Measurements from ENCODE around the gene SPRR1A.

SPRR1A gene, protein sequence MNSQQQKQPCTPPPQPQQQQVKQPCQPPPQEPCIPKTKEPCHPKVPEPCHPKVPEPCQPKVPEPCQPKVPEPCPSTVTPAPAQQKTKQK

GRCh38 chr1:152983743-152984142 is at the start of gene SPRR1A:
Gene SPRR1A, plus strand, starts transcription at chr1:152984081. Its CDS starts 1,150 bp downstream, at chr1:152985231.
- DNase-seq (ENCODE audit: low read depth) = no peak

- DNase-seq (ENCODE audit: low read depth) = no peak
These were observed 43.3 kb upstream of the SPRR1A start for GRCh38 chr1:152940614-152941013.

DNA sequence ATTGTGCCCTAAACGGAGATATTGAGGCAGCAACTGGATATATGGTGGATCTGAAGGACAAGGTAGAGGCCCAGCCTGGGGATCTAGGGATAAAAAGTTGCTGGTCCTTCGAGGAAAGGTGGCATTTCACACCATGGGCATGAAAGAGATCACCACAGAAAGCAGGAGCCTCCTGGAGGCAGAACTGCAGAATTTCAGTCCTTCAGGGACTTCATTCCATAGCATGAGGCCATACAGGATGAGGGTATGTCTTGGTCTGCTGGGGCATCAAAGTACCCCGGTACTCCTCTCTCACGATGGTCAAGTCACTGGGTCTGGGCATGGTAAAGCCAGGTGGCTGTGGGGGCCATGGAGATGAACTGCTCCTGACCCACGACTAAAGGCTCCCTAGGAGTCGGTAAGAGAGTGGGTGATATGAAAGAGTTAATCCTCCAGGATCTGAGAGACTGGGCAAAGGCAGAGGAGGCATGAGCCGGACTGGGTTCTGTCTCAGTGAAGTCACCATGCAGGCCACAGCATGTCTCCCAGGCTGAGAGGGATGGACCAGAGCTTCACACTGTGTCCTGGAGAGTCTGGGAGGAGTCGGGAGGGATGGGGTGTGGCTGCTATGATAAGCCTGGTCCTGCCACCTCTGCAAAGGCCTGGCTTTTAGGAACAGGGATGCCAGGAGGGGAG is 42.7 kb upstream of the SPRR1A start:
- no peak for DNase-seq (ENCODE audit: low read depth)

- DNase-seq (ENCODE audit: low read depth) = no peak
These were observed 41.7 kb upstream of the SPRR1A start for GRCh38 chr1:152942161-152942560.

GRCh38 chr1:152946248-152946647 is 37.6 kb upstream of the SPRR1A start:
- no peak for DNase-seq (ENCODE audit: low read depth)

GRCh38 chr1:152946651-152947256 is 37.1 kb upstream of the SPRR1A start, which contains the start of gene SPRR5:
Gene SPRR5, plus strand, starts transcription at chr1:152947206. Its CDS starts 1,349 bp downstream, at chr1:152948555.
- DNase-seq (ENCODE audit: low read depth) = no peak

DNA sequence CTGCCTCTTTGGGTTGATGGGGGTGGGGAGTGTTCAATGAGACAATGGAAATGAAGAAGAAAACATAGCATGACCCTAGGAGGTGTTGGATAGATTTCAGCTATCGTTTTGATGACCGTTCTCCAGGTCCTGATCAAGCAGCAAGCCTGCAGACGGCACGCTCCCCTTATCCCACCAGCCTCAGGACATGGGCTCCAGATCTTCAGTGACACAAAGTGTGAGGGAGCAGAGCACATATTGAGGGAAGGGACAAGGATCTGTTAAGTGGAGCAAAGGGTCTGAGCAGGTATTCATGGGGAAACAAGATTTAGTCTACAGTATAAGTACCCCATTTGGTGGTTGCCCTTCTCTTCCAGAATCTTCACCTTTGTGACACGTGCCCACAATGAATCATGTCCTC is 32.2 kb upstream of the SPRR1A start:
- DNase-seq (ENCODE audit: low read depth) = no peak

- no peak for DNase-seq (ENCODE audit: low read depth)
These were observed 30.1 kb upstream of the SPRR1A start for GRCh38 chr1:152953761-152954160.

GRCh38 chr1:152954436-152954835 is 29.4 kb upstream of the SPRR1A start:
- DNase-seq (ENCODE audit: low read depth) = peak; percentile 10

DNA sequence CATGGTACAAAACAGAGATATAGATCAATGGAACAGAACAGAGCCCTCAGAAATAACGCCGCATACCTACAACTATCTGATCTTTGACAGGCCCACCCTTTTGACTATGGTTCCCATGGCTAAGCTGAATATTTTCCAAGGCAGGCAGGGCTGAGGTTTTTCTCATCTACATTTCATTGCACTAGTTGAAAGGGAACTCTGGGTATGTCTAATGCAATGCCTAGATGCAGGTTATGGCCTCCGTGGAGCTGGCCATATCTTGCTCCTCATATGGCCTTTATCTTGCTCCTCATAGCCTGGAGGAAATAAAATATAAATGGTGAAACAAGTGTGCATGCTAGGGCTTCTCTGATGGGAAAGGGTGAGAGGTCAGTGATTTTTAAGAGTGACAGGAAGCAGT is 26.3 kb upstream of the SPRR1A start:
- DNase-seq (ENCODE audit: low read depth) = no peak

DNA sequence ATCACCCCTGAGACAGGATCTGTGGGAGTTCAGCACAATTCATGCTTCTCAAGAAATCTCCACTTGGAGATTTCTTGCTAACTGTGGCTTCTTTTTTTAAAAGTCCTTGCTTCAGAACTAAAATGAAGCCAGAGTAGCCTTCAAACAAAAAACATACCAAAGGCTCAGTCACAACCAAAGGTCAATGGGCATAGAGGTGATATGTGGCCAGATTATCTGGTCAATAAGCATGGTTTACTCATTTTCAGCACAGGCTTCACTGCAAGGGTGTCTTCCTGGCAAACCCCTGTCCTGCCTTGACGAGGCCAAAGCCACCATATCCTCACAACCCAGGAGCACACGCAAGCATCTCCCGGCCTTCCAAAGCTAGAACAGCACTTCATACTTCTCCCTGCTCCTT is 24.6 kb upstream of the SPRR1A start:
- no peak for DNase-seq (ENCODE audit: low read depth)

DNA sequence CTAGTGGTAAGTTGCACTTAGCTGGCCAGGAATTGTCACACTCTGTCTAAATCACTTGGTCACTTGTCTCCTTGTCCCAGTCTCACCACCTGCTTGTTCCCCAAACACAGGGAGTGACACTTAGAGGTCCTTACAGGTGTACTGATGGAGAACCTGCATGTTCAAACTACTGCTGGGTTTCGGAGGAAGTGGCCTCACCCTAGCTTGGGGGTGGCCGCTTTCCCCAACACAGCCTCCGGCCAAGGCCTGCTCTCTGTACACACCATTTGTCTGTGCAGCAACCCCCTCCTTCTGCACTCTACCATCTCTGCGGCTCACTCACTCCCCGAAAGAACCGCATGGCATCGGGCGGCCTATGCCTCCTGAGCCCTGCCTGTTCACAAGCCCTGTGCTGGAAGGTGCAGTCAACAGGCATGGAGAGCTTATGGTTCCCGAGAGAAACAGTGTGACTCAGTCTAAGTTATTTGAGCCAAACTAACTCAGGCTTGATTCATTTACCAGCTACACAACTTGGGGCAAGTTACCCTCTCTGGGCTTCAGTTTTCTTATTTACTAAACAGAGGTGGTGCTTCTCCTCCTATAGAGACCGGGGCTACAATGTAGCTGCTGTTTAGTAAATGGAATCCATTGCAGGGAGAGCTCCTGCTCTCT is 24.0 kb upstream of the SPRR1A start:
- no peak for DNase-seq (ENCODE audit: low read depth)

GRCh38 chr1:152960452-152961044 is 23.3 kb upstream of the SPRR1A start:
- DNase-seq (ENCODE audit: low read depth) = no peak

DNA sequence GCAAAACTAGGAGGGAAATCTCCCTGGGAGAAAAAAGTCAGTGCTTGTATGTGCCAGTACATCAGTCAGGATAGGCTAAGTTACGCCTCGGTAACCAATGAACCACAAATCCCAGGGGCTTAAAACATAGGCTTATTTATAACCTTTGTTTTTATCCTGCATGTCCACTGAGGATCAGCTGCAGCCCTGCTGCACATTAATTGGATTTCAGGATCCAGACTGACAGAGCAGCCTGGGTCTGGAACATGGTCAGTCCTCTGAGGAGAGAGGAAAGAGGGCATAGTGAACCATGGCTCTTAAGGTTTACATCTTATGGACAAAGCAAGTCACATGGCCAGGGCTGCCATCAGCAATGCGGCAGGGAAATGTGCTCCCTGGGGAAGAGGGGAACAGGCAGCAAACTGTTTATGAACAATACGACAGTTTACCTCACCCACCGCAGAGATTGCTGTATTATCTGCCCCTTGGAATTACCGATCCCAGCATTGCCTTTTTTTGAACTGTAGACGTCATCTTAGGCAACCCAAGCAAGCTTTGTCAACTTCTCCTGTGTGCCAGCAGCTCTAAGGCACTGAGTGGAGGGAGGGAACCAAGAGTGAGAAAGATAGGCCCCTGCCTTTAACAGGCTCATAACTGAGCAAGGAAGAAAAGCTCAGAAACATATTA is 22.5 kb upstream of the SPRR1A start:
- DNase-seq (ENCODE audit: low read depth) = no peak

GRCh38 chr1:152962876-152963415 is 20.9 kb upstream of the SPRR1A start:
- DNase-seq (ENCODE audit: low read depth) = no peak

DNA sequence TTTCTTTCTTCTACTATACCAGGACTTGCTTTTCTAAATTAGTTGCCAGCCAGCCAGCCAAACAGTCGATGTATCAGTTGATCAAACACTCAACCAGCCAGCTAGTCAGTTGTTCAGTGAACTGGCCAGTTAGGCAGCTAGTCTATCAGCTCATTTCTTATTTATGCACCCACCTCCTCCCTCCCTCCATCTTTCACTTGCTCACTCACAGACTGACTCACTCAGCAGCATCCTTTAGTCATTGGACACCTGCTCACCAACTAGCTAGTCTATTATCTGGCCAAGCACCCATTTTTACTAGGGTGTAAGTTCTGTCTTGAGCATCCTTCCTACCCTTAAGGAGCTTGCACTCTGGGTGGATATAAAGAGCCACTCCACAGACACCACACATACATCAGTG is 19.3 kb upstream of the SPRR1A start:
- no peak for DNase-seq (ENCODE audit: low read depth)

- DNase-seq (ENCODE audit: low read depth) = no peak
These were observed 18.0 kb upstream of the SPRR1A start for GRCh38 chr1:152965853-152966252.

GRCh38 chr1:152967201-152967600 is 16.7 kb upstream of the SPRR1A start:
- no peak for DNase-seq (ENCODE audit: low read depth)

- DNase-seq (ENCODE audit: low read depth) = no peak
These were observed 15.6 kb upstream of the SPRR1A start for GRCh38 chr1:152968248-152968647.

DNA sequence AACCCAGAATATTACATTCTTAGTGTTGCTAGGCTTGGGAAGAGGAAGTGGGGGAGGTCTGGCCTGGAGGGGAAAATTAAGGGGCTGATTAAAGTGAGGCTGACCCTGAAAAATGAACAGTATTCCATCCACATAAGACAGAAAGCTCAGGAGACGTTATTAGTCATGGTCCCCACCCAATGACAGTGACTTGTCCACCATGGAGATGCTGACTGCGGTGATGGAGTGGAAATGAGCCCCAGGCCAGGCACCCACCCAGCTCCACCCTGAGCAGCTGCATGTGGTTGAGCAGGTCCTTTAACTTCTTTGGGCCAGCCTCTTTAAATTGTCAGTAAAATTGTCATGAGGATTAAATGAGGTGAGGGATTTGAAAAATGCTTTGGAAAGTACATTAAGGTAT is 14.8 kb upstream of the SPRR1A start:
- DNase-seq (ENCODE audit: low read depth) = no peak

DNA sequence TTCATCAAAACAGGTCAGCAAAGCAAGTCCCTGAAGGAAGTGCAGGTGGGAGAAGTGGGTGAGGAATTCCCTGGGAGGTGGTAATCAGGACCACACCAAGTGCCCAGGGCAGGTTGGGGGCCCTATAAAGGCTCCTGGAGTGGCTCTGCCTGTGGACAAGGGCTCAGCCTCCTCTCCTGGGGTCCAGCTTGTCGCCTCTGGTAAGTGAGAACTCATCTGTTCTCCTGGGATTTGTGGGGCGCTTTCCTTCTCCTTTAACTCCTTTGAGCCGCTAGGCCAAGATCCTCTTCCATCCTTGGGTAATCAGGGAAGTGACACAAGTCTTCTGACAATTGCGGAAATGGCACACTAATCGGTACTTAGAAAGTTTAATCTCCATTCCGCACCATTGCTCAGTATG is 13.4 kb upstream of the SPRR1A start, which contains the start of gene SPRR4:
Gene SPRR4 (plus strand): TSS at position 154 of the 400 bp plus-strand sequence. CDS start 1,243 bp downstream, outside the sequence.
- no peak for DNase-seq (ENCODE audit: low read depth)
